ENCODE results near the gene CRYGS.
"Not testable (repeated sequence)": the region's sequence is repeated elsewhere in the genome, so short reads cannot be mapped to it uniquely, and the experiment has no call there.

CRYGS gene

GRCh38 chr3:186582541-186582940 is 38.4 kb upstream of the CRYGS start:
- Histone ChIP-seq H3K4me1 (ENCODE audit: control insufficient read depth in 5 of 5, insufficient read depth in 5 of 5, low read length in 5 of 5) (no peaks in the 10 kb centered on the region), H3K27ac (ENCODE audit: low read depth, low read length) (no peak overlapping the region), H3K27me3 (ENCODE audit: control insufficient read depth in 5 of 5, insufficient read depth in 4 of 5, low read length in 5 of 5) (no peaks in the 10 kb centered on the region), H3K9me3 (ENCODE audit: control insufficient read depth in 5 of 5, low read length in 5 of 5) (no peaks in the 10 kb centered on the region), H3K9ac (ENCODE audit: low read length in 5 of 5) (no peak overlapping the region), H3K36me3 (ENCODE audit: control insufficient read depth in 5 of 5, insufficient read depth in 5 of 5, low read length in 5 of 5) (peaks cover 57 to 84% (median 73%) of the 10 kb centered on the region in 5 donors), H3K4me3 (ENCODE audit: low read depth in 1 of 5, low read length in 5 of 5) (no peak overlapping the region)

DNA sequence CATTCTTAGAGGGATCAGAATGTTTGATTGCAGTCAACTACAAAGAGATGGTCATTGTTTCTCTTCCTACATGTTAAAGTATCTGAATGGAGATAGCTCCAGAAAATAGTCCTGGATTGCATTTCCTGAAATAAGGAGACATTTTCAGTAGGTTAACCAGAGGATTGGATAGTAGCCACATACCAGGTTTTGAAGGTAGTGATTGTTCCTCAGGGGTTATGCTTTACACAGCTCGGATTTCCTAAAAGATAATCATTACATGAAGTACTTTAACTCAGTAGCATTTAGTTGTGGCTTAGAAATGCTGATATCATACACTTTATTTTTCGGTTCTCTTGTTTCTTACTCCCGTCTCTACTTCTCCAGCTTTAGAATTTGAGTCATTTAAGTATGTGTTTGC is 36.6 kb upstream of the CRYGS start:
- Histone ChIP-seq H3K36me3 (ENCODE audit: control insufficient read depth in 5 of 5, insufficient read depth in 5 of 5, low read length in 5 of 5) (peaks cover 63 to 96% (median 84%) of the 10 kb centered on the region in 5 donors), H3K27ac (ENCODE audit: low read depth, low read length) (no peak overlapping the region), H3K4me3 (ENCODE audit: low read depth in 1 of 5, low read length in 5 of 5) (no peak overlapping the region), H3K9me3 (ENCODE audit: control insufficient read depth in 5 of 5, low read length in 5 of 5) (no peaks in the 10 kb centered on the region), H3K27me3 (ENCODE audit: control insufficient read depth in 5 of 5, insufficient read depth in 4 of 5, low read length in 5 of 5) (no peaks in the 10 kb centered on the region), H3K9ac (ENCODE audit: low read length in 5 of 5) (no peak overlapping the region), H3K4me1 (ENCODE audit: control insufficient read depth in 5 of 5, insufficient read depth in 5 of 5, low read length in 5 of 5) (no peaks in the 10 kb centered on the region)

GRCh38 chr3:186577521-186577920 is 33.3 kb upstream of the CRYGS start:
- Histone ChIP-seq H3K27me3 (ENCODE audit: control insufficient read depth in 5 of 5, insufficient read depth in 4 of 5, low read length in 5 of 5) (no peaks in the 10 kb centered on the region), H3K36me3 (ENCODE audit: control insufficient read depth in 5 of 5, insufficient read depth in 5 of 5, low read length in 5 of 5) (peaks cover 40 to 79% (median 58%) of the 10 kb centered on the region in 5 donors), H3K4me3 (ENCODE audit: low read depth in 1 of 5, low read length in 5 of 5) (no peak overlapping the region), H3K4me1 (ENCODE audit: control insufficient read depth in 5 of 5, insufficient read depth in 5 of 5, low read length in 5 of 5) (no peaks in the 10 kb centered on the region), H3K27ac (ENCODE audit: low read depth, low read length) (no peak overlapping the region), H3K9me3 (ENCODE audit: control insufficient read depth in 5 of 5, low read length in 5 of 5) (no peaks in the 10 kb centered on the region), H3K9ac (ENCODE audit: low read length in 5 of 5) (no peak overlapping the region)

DNA sequence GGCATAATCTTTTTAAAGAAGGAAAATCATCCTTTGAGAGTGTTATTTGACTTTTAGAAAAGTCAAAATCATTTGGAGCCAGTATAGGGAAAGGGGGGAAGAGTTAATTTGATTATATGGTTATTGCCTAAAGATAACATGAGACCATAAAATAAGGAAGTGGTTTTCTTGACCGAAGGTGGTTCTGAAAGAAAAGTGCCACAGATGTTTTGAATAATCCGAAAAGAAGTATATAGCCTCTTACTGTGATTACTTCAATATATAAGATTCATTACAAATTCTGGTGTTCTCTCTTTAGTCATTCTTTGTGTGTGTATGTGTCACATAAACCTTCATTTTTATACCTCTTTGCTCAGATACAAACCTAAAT is 27.4 kb upstream of the CRYGS start:
- H3K27ac ChIP-seq (ENCODE audit: low read depth, low read length) = no peak overlapping the region
- peak overlapping the region in 4 of 5 donors; percentile 82 to 97 (median 90) for H3K4me3 ChIP-seq (ENCODE audit: low read depth in 1 of 5, low read length in 5 of 5)
- no peaks in the 10 kb centered on the region for H3K9me3 ChIP-seq (ENCODE audit: control insufficient read depth in 5 of 5, low read length in 5 of 5)
- H3K27me3 ChIP-seq (ENCODE audit: control insufficient read depth in 5 of 5, insufficient read depth in 4 of 5, low read length in 5 of 5) = no peaks in the 10 kb centered on the region
- peaks cover 4 to 28% (median 27%) of the 10 kb centered on the region in 5 donors for H3K4me1 ChIP-seq (ENCODE audit: control insufficient read depth in 5 of 5, insufficient read depth in 5 of 5, low read length in 5 of 5)
- H3K9ac ChIP-seq (ENCODE audit: low read length in 5 of 5) = peak overlapping the region in 4 of 5 donors; percentile 71 to 99 (median 94)
- peaks cover 14 to 24% (median 16%) of the 10 kb centered on the region in 5 donors for H3K36me3 ChIP-seq (ENCODE audit: control insufficient read depth in 5 of 5, insufficient read depth in 5 of 5, low read length in 5 of 5)

DNA sequence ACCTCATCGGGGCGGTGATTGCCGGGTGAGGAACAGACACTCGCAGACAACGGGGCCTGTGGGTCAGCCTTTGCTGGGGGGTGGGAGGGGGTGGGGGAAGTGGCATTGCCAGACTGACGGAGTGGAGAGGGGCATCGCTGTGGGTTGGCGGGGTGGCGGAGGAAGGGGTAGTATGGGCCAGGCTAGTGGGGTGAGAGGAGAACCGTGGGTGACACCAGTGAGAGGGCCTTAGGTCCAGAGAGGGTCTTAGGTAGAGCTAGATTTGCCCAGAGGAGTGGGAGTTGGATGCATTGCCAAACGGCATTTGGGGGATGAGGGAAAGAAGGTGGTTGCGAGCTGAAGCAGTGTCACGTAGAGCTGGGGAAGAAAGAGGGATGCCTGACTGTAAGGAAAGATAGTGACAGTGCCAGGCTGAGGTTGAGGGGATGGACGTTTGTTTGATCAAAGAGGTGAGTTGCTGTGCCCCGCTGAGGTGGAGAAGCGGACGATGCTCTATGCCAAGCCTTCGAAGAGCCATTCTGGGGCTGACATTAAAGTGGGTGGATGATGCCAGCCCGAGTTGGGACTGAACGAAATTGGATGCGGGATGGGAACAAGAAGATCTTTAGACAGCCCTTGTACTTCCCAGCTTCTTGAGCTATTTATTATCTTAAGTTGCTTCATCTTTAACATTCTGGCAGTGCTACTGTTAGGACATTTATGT is 26.9 kb upstream of the CRYGS start:
- Histone ChIP-seq H3K9me3 (ENCODE audit: control insufficient read depth in 5 of 5, low read length in 5 of 5) (no peaks in the 10 kb centered on the region), H3K36me3 (ENCODE audit: control insufficient read depth in 5 of 5, insufficient read depth in 5 of 5, low read length in 5 of 5) (peaks cover 9 to 18% (median 11%) of the 10 kb centered on the region in 5 donors), H3K4me1 (ENCODE audit: control insufficient read depth in 5 of 5, insufficient read depth in 5 of 5, low read length in 5 of 5) (peaks cover 7 to 33% (median 32%) of the 10 kb centered on the region in 5 donors), H3K27me3 (ENCODE audit: control insufficient read depth in 5 of 5, insufficient read depth in 4 of 5, low read length in 5 of 5) (no peaks in the 10 kb centered on the region), H3K9ac (ENCODE audit: low read length in 5 of 5) (peak overlapping the region; percentile 63 to 99 (median 91)), H3K4me3 (ENCODE audit: low read depth in 1 of 5, low read length in 5 of 5) (peak overlapping the region; percentile 82 to 97 (median 89)), H3K27ac (ENCODE audit: low read depth, low read length) (peak overlapping the region; percentile 86)

- Histone ChIP-seq H3K4me1 (ENCODE audit: control insufficient read depth in 5 of 5, insufficient read depth in 5 of 5, low read length in 5 of 5) (peaks cover 7 to 35% (median 33%) of the 10 kb centered on the region in 5 donors), H3K9me3 (ENCODE audit: control insufficient read depth in 5 of 5, low read length in 5 of 5) (no peaks in the 10 kb centered on the region), H3K36me3 (ENCODE audit: control insufficient read depth in 5 of 5, insufficient read depth in 5 of 5, low read length in 5 of 5) (peaks cover 2 to 11% (median 5%) of the 10 kb centered on the region in 5 donors), H3K27me3 (ENCODE audit: control insufficient read depth in 5 of 5, insufficient read depth in 4 of 5, low read length in 5 of 5) (no peaks in the 10 kb centered on the region), H3K9ac (ENCODE audit: low read length in 5 of 5) (peak within 1 kb of the TSS; percentile 63 to 99 (median 91)), H3K4me3 (ENCODE audit: low read depth in 1 of 5, low read length in 5 of 5) (peak within 1 kb of the TSS; percentile 82 to 97 (median 89)), H3K27ac (ENCODE audit: low read depth, low read length) (peak within 1 kb of the TSS; percentile 86)
Observed at GRCh38 chr3:186570096-186570940, 26.1 kb upstream of the CRYGS start, which contains the start of gene DNAJB11. Gene DNAJB11 (plus strand): TSS chr3:186570720. CDS start chr3:186570898, 178 bp downstream.

DNA sequence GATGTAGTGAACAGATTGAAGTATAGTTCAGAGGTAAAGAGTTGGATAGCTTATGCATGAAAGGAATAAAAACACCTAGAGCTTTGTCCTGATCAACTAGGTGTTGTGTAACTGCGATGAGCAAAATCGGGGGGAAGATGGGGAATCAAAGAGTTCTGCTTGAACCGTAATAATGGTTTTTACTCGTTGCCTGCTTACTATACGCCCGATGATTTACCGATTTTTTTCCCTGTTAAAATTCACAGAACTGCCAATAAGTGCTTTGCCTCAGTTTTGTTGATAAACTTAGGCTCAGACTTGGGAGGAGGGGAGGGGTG is 25.6 kb upstream of the CRYGS start:
- peaks cover 7 to 35% (median 33%) of the 10 kb centered on the region in 5 donors for H3K4me1 ChIP-seq (ENCODE audit: control insufficient read depth in 5 of 5, insufficient read depth in 5 of 5, low read length in 5 of 5)
- peak overlapping the region; percentile 71 to 97 (median 85) for H3K4me3 ChIP-seq (ENCODE audit: low read depth in 1 of 5, low read length in 5 of 5)
- H3K27me3 ChIP-seq (ENCODE audit: control insufficient read depth in 5 of 5, insufficient read depth in 4 of 5, low read length in 5 of 5) = no peaks in the 10 kb centered on the region
- H3K27ac ChIP-seq (ENCODE audit: low read depth, low read length) = peak overlapping the region; percentile 64
- no peaks in the 10 kb centered on the region for H3K9me3 ChIP-seq (ENCODE audit: control insufficient read depth in 5 of 5, low read length in 5 of 5)
- peak overlapping the region; percentile 21 to 87 (median 80) for H3K9ac ChIP-seq (ENCODE audit: low read length in 5 of 5)
- peaks cover 0 to 8% (median 5%) of the 10 kb centered on the region in 5 donors for H3K36me3 ChIP-seq (ENCODE audit: control insufficient read depth in 5 of 5, insufficient read depth in 5 of 5, low read length in 5 of 5)

GRCh38 chr3:186569361-186569760 is 25.2 kb upstream of the CRYGS start:
- Histone ChIP-seq H3K4me1 (ENCODE audit: control insufficient read depth in 5 of 5, insufficient read depth in 5 of 5, low read length in 5 of 5) (peaks cover 7 to 35% (median 33%) of the 10 kb centered on the region in 5 donors), H3K4me3 (ENCODE audit: low read depth in 1 of 5, low read length in 5 of 5) (peak overlapping the region in 2 of 5 donors; percentile 75 to 97), H3K9ac (ENCODE audit: low read length in 5 of 5) (peak overlapping the region in 2 of 5 donors; percentile 69 to 87)
- not testable (repeated sequence) for H3K27ac ChIP-seq (ENCODE audit: low read depth, low read length); H3K27me3 ChIP-seq (ENCODE audit: control insufficient read depth in 5 of 5, insufficient read depth in 4 of 5, low read length in 5 of 5); H3K9me3 ChIP-seq (ENCODE audit: control insufficient read depth in 5 of 5, low read length in 5 of 5); H3K36me3 ChIP-seq (ENCODE audit: control insufficient read depth in 5 of 5, insufficient read depth in 5 of 5, low read length in 5 of 5)

- Histone ChIP-seq H3K4me1 (ENCODE audit: control insufficient read depth in 5 of 5, insufficient read depth in 5 of 5, low read length in 5 of 5) (peaks cover 7 to 41% (median 35%) of the 10 kb centered on the region in 5 donors), H3K4me3 (ENCODE audit: low read depth in 1 of 5, low read length in 5 of 5) (peak within 1 kb of the TSS; percentile 86 to 100 (median 97)), H3K36me3 (ENCODE audit: control insufficient read depth in 5 of 5, insufficient read depth in 5 of 5, low read length in 5 of 5) (peaks cover 0 to 9% (median 4%) of the 10 kb centered on the region in 5 donors), H3K9ac (ENCODE audit: low read length in 5 of 5) (peak within 1 kb of the TSS; percentile 88 to 99 (median 98)), H3K9me3 (ENCODE audit: control insufficient read depth in 5 of 5, low read length in 5 of 5) (no peaks in the 10 kb centered on the region), H3K27ac (ENCODE audit: low read depth, low read length) (peak within 1 kb of the TSS; percentile 79), H3K27me3 (ENCODE audit: control insufficient read depth in 5 of 5, insufficient read depth in 4 of 5, low read length in 5 of 5) (no peaks in the 10 kb centered on the region)
Observed at GRCh38 chr3:186567072-186567921, 23.1 kb upstream of the CRYGS start, which contains the start of gene TBCCD1. Gene TBCCD1 (minus strand): TSS chr3:186567339. CDS start chr3:186564329, 3,010 bp downstream.

Data from subcutaneous abdominal adipose tissue (tissue), 5 donors.